HepG2 (cell line): Measurements from ENCODE around the gene FRMD3. TPM values are rescaled to one million over a fixed set of nuclear protein-coding genes. Genes with fewer than 3 reads are reported as not detected.
A peak's percentile ranks its signal among the peaks of the same experiment; 100 is the strongest.

ENCODE experiments used
- ADNP ChIP-seq: sonication (generic); formaldehyde crosslinking; IDR thresholded peaks from 2 replicates; pipeline ENCODE4 v1.4.0; 2020; ENCODE audit warnings: missing genetic modification reagents
- ASH2L ChIP-seq: fragments of 300-600, 200-600 bp; sonication (generic); IDR thresholded peaks from 2 replicates; pipeline ENCODE4 v1.7.0; 2017; ENCODE audit warnings: low read depth, mild to moderate bottlenecking, moderate library complexity, mixed read lengths, low read length; ENCODE audit not compliant: insufficient read length
- CREB1 ChIP-seq, 2 experiments: fragments of 450-650 bp in 1 of 2; IDR thresholded peaks; 2 replicates each; pipeline ENCODE4 v1.6.1; 2016 to 2017; ENCODE audit warnings: control low read depth in 1 of 2, mild to moderate bottlenecking in 1 of 2, missing compliant biosample characterization in 1 of 2, missing genetic modification characterization in 1 of 2
- FOSL1 ChIP-seq: sonication (generic); formaldehyde crosslinking; IDR thresholded peaks from 2 replicates; pipeline ENCODE4 v1.9.0; 2021; ENCODE audit warnings: missing genetic modification reagents, borderline replicate concordance
- MAFK ChIP-seq, 2 experiments: IDR thresholded peaks in 1 of 2; conservative IDR thresholded peaks in 1 of 2; 2 replicates each; pipeline ENCODE4 v1.6.1; 2011; ENCODE audit warnings: improper control_type of control experiment in 2 of 2, low read length in 2 of 2
- MIER2 ChIP-seq: IDR thresholded peaks from 2 replicates; pipeline ENCODE4 v1.6.1; 2016; ENCODE audit warnings: missing biosample characterization, missing genetic modification reagents
- MLLT10 ChIP-seq: sonication (generic); formaldehyde crosslinking; IDR thresholded peaks from 2 replicates; pipeline ENCODE4 v1.4.0; 2020; ENCODE audit warnings: missing genetic modification reagents
- RELA ChIP-seq: sonication (generic); formaldehyde crosslinking; IDR thresholded peaks from 2 replicates; pipeline ENCODE4 v1.4.0; 2020; ENCODE audit warnings: missing genetic modification reagents
- SATB2 ChIP-seq: sonication (generic); formaldehyde crosslinking; IDR thresholded peaks from 2 replicates; pipeline ENCODE4 v1.5.0; 2020; ENCODE audit warnings: missing genetic modification reagents
- SETDB1 ChIP-seq: sonication (generic); formaldehyde crosslinking; IDR thresholded peaks from 2 replicates; pipeline ENCODE4 v1.5.1; 2020; ENCODE audit warnings: missing genetic modification reagents, mild to moderate bottlenecking, borderline replicate concordance
- STAG1 ChIP-seq: sonication (generic); formaldehyde crosslinking; IDR thresholded peaks from 2 replicates; pipeline ENCODE4 v1.4.0; 2020; ENCODE audit warnings: missing genetic modification reagents
- TBX2 ChIP-seq: sonication (generic); formaldehyde crosslinking; IDR thresholded peaks from 2 replicates; pipeline ENCODE4 v1.5.0; 2020; ENCODE audit warnings: missing genetic modification reagents, mild to moderate bottlenecking, borderline replicate concordance
- TOPORS ChIP-seq: sonication (generic); formaldehyde crosslinking; IDR thresholded peaks from 2 replicates; pipeline ENCODE4 v1.8.0; 2023; ENCODE audit warnings: mild to moderate bottlenecking, missing genetic modification reagents
- YEATS4 ChIP-seq: sonication (generic); formaldehyde crosslinking; IDR thresholded peaks from 2 replicates; pipeline ENCODE4 v1.4.0; 2020; ENCODE audit warnings: missing genetic modification reagents, borderline replicate concordance
- ZEB1 ChIP-seq: IDR thresholded peaks from 2 replicates; pipeline ENCODE4 v1.6.1; 2012; ENCODE audit warnings: mild to moderate bottlenecking, low read depth, inconsistent platforms; ENCODE audit not compliant: insufficient replicate concordance
- ZNF878 ChIP-seq: sonication (generic); formaldehyde crosslinking; IDR thresholded peaks from 2 replicates; pipeline ENCODE4 v1.8.1; 2023; ENCODE audit warnings: mild to moderate bottlenecking, missing genetic modification reagents, moderate library complexity
- polyA plus RNA-seq, 8 experiments: library from polyadenylated mRNA; depleted of rRNA in 3 of 8; stranded (reverse) in 7 of 8; unstranded in 1 of 8; fragments of >200 nt; fragmentation: Illumina TruSeq in 4 of 8; extraction: Trizol in 4 of 8; gene quantifications; 2 replicates each; pipeline versions ENCODE4 v1.2.1 to v1.2.3, GENCODE V29; 2011 to 2016; ENCODE audit warnings: low read depth in 4 of 8, missing spikeins in 1 of 8, mixed read lengths in 1 of 8; ENCODE audit not compliant: insufficient read depth in 1 of 8
- total RNA-seq, 5 experiments: library from RNA; depleted of rRNA; stranded (reverse); fragments of >200 nt; fragmentation: Illumina TruSeq; extraction: Trizol; gene quantifications; 2 replicates each; pipeline ENCODE4 v1.2.3, GENCODE V29; 2016; ENCODE audit warnings: low read depth in 1 of 5
- TF ChIP-seq, protein P1 (sequence below): sonication (generic); formaldehyde crosslinking; IDR thresholded peaks from 2 replicates; pipeline ENCODE4 v1.8.1; 2023; ENCODE audit warnings: mild to moderate bottlenecking, missing genetic modification reagents
- TF ChIP-seq, protein P2 (sequence below): sonication (generic); formaldehyde crosslinking; IDR thresholded peaks from 2 replicates; pipeline ENCODE4 v1.8.0; 2023; ENCODE audit warnings: mild to moderate bottlenecking, missing genetic modification reagents
- TF ChIP-seq, protein P3 (sequence below): sonication (generic); formaldehyde crosslinking; IDR thresholded peaks from 2 replicates; pipeline ENCODE4 v1.5.1; 2020; ENCODE audit warnings: missing genetic modification reagents, mild to moderate bottlenecking, borderline replicate concordance
- TF ChIP-seq, protein P4 (sequence below): sonication (generic); formaldehyde crosslinking; IDR thresholded peaks from 2 replicates; pipeline ENCODE4 v1.4.0; 2020; ENCODE audit warnings: missing genetic modification reagents
- TF ChIP-seq, protein P5 (sequence below): sonication (generic); formaldehyde crosslinking; IDR thresholded peaks from 2 replicates; pipeline ENCODE4 v1.4.0; 2020; ENCODE audit warnings: missing genetic modification reagents

Gene FRMD3
- total and polyA plus RNA-seq, 2 of the 13 experiments (the other 11 are each of a cell fraction or from before 2014, with no cell fraction given): 3.2 to 7.7 TPM

DNA sequence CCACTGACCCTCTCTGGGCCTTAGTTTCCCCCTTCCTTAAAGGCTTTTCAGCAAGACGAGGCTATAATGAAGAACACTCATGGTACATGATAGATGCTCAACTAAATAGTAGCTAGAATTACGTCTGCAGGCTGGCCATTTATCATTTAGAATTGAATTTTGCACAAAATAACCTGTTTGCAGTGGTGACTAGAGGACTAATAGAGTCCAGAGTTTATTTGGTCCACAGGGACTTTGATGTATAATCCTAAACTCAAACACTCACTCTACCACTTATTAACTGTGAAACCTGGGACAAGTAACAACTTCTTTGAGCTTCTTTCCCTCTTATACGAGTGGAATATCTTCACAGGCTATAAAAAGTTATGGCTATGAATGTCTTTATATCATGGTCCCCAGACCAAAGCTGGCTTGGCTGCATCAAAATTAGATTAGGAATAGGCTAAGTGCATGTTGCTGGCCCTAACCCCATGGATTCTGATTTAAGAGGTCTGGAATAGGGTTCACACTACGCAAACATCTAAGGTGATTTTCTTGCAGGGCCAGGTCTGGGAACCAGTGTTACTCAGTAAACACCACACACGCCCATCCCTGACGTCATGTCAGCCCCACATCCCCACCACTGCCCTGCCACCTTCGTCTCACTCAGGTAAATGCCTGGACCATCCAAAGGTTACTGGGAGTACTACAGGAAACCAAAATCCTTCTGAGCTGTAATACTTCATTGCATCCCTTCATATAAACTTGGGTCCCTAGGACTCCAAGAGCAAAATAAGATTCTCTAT, 150.6 kb downstream of the FRMD3 start (continued):
- TF ChIP-seq, protein P1, sequence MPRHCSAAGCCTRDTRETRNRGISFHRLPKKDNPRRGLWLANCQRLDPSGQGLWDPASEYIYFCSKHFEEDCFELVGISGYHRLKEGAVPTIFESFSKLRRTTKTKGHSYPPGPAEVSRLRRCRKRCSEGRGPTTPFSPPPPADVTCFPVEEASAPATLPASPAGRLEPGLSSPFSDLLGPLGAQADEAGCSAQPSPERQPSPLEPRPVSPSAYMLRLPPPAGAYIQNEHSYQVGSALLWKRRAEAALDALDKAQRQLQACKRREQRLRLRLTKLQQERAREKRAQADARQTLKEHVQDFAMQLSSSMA (CRISPR knock-in tag): no peak
- TF ChIP-seq RELA (CRISPR knock-in tag) (no peak), MAFK (conservative IDR thresholded peaks at IDR 0.05 in 1 of 2, IDR thresholded peaks at IDR 0.05 in 1 of 2; ENCODE audit: low read length in 2 of 2) (no peak), ADNP (CRISPR knock-in tag) (peak; percentile 69; the same call in 1 of the 2 replicates), TBX2 (CRISPR knock-in tag) (peak; percentile 66), STAG1 (peak; percentile 10; the same call in 1 of the 2 replicates), ASH2L (peak; percentile 97), SETDB1 (CRISPR knock-in tag) (no peak), FOSL1 (CRISPR knock-in tag) (no peak), ZNF878 (CRISPR knock-in tag) (no peak), YEATS4 (no peak), MIER2 (CRISPR knock-in tag) (no peak), TOPORS (CRISPR knock-in tag) (no peak), ZEB1 (peak; percentile 88), MLLT10 (CRISPR knock-in tag) (no peak), SATB2 (0 out of 2 replicates have a peak, but pooled peaks have one; percentile 75), CREB1 (IDR thresholded peaks at IDR 0.05) (peak; percentile 79), CREB1 (CRISPR knock-in tag; IDR thresholded peaks at IDR 0.05) (peak; percentile 76)
- TF ChIP-seq, protein P2, sequence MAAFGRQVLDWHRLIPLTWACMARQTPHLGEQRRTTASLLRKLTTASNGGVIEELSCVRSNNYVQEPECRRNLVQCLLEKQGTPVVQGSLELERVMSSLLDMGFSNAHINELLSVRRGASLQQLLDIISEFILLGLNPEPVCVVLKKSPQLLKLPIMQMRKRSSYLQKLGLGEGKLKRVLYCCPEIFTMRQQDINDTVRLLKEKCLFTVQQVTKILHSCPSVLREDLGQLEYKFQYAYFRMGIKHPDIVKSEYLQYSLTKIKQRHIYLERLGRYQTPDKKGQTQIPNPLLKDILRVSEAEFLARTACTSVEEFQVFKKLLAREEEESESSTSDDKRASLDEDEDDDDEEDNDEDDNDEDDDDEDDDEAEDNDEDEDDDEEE: no peak
- TF ChIP-seq, protein P3, sequence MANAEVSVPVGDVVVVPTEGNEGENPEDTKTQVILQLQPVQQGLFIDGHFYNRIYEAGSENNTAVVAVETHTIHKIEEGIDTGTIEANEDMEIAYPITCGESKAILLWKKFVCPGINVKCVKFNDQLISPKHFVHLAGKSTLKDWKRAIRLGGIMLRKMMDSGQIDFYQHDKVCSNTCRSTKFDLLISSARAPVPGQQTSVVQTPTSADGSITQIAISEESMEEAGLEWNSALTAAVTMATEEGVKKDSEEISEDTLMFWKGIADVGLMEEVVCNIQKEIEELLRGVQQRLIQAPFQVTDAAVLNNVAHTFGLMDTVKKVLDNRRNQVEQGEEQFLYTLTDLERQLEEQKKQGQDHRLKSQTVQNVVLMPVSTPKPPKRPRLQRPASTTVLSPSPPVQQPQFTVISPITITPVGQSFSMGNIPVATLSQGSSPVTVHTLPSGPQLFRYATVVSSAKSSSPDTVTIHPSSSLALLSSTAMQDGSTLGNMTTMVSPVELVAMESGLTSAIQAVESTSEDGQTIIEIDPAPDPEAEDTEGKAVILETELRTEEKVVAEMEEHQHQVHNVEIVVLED (CRISPR knock-in tag): no peak
- TF ChIP-seq, protein P4, sequence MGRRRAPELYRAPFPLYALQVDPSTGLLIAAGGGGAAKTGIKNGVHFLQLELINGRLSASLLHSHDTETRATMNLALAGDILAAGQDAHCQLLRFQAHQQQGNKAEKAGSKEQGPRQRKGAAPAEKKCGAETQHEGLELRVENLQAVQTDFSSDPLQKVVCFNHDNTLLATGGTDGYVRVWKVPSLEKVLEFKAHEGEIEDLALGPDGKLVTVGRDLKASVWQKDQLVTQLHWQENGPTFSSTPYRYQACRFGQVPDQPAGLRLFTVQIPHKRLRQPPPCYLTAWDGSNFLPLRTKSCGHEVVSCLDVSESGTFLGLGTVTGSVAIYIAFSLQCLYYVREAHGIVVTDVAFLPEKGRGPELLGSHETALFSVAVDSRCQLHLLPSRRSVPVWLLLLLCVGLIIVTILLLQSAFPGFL: no peak
- TF ChIP-seq, protein P5, sequence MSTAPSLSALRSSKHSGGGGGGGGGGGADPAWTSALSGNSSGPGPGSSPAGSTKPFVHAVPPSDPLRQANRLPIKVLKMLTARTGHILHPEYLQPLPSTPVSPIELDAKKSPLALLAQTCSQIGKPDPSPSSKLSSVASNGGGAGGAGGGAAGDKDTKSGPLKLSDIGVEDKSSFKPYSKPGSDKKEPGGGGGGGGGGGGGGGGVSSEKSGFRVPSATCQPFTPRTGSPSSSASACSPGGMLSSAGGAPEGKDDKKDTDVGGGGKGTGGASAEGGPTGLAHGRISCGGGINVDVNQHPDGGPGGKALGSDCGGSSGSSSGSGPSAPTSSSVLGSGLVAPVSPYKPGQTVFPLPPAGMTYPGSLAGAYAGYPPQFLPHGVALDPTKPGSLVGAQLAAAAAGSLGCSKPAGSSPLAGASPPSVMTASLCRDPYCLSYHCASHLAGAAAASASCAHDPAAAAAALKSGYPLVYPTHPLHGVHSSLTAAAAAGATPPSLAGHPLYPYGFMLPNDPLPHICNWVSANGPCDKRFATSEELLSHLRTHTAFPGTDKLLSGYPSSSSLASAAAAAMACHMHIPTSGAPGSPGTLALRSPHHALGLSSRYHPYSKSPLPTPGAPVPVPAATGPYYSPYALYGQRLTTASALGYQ (CRISPR knock-in tag): peak; percentile 35; the same call in 1 of the 2 replicates
